WTC11 (cell line): ENCODE data around the gene CTIF.

ENCODE experiments used
- CREB1 ChIP-seq: sonication (generic); formaldehyde crosslinking; IDR thresholded peaks from 2 replicates; pipeline ENCODE4 v1.8.0; 2023; ENCODE audit warnings: mild to moderate bottlenecking, missing genetic modification reagents
- HMGA2 ChIP-seq: fragments of 250-450 bp; sonication (Bioruptor Pico); IDR thresholded peaks from 2 replicates; pipeline ENCODE4 v1.4.0; 2021; ENCODE audit warnings: mild to moderate bottlenecking, moderate library complexity
- IRF2 ChIP-seq: sonication (generic); formaldehyde crosslinking; IDR thresholded peaks from 2 replicates; pipeline ENCODE4 v1.8.0; 2022; ENCODE audit warnings: low read depth, missing genetic modification reagents, borderline replicate concordance
- SP1 ChIP-seq: sonication (generic); formaldehyde crosslinking; conservative IDR thresholded peaks from 2 replicates; pipeline ENCODE4 v1.8.1; 2022; ENCODE audit warnings: missing genetic modification reagents
- TF ChIP-seq, protein P1 (sequence below): fragments of 200-600 bp; IDR thresholded peaks from 2 replicates; pipeline ENCODE4 v1.8.0; 2022; ENCODE audit warnings: antibody characterized with exemption
- TF ChIP-seq, protein P2 (sequence below): sonication (generic); formaldehyde crosslinking; IDR thresholded peaks from 2 replicates; pipeline ENCODE4 v1.8.0; 2022; ENCODE audit warnings: mild to moderate bottlenecking, missing genetic modification reagents
- TF ChIP-seq, protein P3 (sequence below): sonication (generic); formaldehyde crosslinking; IDR thresholded peaks from 2 replicates; pipeline ENCODE4 v1.8.0; 2022; ENCODE audit warnings: mild to moderate bottlenecking, missing genetic modification reagents
- TF ChIP-seq, protein P4 (sequence below): sonication (generic); formaldehyde crosslinking; IDR thresholded peaks from 2 replicates; pipeline ENCODE4 v1.8.1; 2023; ENCODE audit warnings: mild to moderate bottlenecking, missing genetic modification reagents, moderate library complexity
- TF ChIP-seq, protein P5 (sequence below): sonication (generic); formaldehyde crosslinking; conservative IDR thresholded peaks from 2 replicates; pipeline ENCODE4 v1.8.1; 2022; ENCODE audit warnings: mild to moderate bottlenecking, missing genetic modification reagents

DNA sequence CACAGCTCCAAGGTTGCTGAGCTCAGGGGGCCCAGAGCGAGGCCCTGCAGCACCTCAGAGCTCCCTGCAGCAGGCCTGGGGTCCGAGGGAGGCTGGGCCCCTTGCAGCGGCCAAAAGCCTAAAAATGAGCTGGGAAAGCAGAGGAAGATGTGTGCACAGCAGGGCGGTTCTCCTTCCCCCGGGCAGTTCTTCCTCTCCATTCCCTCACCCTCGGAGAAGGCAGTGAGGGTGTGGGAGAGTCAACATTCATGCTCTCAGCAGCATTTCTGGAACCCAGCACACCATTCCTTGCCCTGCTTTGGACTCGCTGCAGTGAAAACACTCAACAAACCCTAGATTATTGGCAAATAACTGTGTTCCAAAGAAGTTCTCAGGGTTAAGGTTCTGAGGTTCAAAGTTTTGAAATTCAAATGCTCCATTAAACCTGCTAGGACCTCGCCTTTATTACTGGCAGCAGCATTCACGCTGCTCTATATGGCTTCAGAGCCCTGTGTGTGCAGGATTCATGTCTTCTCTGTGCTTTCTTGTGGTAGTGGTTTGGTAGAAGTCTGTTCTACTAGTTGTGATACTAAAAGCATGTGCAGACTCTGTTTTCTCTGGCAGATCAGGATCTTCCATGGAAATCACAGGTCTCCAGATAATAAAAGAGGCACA is 79.1 kb downstream of the CTIF start:
- TF ChIP-seq, protein P1, sequence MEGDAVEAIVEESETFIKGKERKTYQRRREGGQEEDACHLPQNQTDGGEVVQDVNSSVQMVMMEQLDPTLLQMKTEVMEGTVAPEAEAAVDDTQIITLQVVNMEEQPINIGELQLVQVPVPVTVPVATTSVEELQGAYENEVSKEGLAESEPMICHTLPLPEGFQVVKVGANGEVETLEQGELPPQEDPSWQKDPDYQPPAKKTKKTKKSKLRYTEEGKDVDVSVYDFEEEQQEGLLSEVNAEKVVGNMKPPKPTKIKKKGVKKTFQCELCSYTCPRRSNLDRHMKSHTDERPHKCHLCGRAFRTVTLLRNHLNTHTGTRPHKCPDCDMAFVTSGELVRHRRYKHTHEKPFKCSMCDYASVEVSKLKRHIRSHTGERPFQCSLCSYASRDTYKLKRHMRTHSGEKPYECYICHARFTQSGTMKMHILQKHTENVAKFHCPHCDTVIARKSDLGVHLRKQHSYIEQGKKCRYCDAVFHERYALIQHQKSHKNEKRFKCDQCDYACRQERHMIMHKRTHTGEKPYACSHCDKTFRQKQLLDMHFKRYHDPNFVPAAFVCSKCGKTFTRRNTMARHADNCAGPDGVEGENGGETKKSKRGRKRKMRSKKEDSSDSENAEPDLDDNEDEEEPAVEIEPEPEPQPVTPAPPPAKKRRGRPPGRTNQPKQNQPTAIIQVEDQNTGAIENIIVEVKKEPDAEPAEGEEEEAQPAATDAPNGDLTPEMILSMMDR, result no peak
- TF ChIP-seq, protein P2, sequence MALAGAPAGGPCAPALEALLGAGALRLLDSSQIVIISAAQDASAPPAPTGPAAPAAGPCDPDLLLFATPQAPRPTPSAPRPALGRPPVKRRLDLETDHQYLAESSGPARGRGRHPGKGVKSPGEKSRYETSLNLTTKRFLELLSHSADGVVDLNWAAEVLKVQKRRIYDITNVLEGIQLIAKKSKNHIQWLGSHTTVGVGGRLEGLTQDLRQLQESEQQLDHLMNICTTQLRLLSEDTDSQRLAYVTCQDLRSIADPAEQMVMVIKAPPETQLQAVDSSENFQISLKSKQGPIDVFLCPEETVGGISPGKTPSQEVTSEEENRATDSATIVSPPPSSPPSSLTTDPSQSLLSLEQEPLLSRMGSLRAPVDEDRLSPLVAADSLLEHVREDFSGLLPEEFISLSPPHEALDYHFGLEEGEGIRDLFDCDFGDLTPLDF (CRISPR knock-in tag), result no peak
- no peak for TF ChIP-seq HMGA2 (CRISPR knock-in tag)
- no peak for TF ChIP-seq CREB1 (CRISPR knock-in tag)
- no peak for TF ChIP-seq SP1 (CRISPR knock-in tag)
- TF ChIP-seq, protein P3, sequence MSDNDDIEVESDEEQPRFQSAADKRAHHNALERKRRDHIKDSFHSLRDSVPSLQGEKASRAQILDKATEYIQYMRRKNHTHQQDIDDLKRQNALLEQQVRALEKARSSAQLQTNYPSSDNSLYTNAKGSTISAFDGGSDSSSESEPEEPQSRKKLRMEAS (CRISPR knock-in tag), result no peak
- TF ChIP-seq IRF2 (CRISPR knock-in tag), result no peak
- TF ChIP-seq, protein P4, sequence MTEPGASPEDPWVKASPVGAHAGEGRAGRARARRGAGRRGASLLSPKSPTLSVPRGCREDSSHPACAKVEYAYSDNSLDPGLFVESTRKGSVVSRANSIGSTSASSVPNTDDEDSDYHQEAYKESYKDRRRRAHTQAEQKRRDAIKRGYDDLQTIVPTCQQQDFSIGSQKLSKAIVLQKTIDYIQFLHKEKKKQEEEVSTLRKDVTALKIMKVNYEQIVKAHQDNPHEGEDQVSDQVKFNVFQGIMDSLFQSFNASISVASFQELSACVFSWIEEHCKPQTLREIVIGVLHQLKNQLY, result no peak
- TF ChIP-seq, protein P5, sequence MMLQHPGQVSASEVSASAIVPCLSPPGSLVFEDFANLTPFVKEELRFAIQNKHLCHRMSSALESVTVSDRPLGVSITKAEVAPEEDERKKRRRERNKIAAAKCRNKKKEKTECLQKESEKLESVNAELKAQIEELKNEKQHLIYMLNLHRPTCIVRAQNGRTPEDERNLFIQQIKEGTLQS (CRISPR knock-in tag), result no peak
